Measurements from ENCODE around the gene LHFPL3.

GRCh38 chr7:104767826-104768536, 439.6 kb downstream of the LHFPL3 start:
- TF ChIP-seq POLR2A (IDR thresholded peaks at IDR 0.05) = no peak
- TF ChIP-seq, protein P1, sequence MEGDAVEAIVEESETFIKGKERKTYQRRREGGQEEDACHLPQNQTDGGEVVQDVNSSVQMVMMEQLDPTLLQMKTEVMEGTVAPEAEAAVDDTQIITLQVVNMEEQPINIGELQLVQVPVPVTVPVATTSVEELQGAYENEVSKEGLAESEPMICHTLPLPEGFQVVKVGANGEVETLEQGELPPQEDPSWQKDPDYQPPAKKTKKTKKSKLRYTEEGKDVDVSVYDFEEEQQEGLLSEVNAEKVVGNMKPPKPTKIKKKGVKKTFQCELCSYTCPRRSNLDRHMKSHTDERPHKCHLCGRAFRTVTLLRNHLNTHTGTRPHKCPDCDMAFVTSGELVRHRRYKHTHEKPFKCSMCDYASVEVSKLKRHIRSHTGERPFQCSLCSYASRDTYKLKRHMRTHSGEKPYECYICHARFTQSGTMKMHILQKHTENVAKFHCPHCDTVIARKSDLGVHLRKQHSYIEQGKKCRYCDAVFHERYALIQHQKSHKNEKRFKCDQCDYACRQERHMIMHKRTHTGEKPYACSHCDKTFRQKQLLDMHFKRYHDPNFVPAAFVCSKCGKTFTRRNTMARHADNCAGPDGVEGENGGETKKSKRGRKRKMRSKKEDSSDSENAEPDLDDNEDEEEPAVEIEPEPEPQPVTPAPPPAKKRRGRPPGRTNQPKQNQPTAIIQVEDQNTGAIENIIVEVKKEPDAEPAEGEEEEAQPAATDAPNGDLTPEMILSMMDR (IDR thresholded peaks at IDR 0.05) = no peak

Measured in adrenal gland (tissue), 5 donors.